HG02981 (cell line): ENCODE measurements around the gene HIF3A.
"Not testable (repeated sequence)": the region's sequence is repeated elsewhere in the genome, so short reads cannot be mapped to it uniquely, and the experiment has no call there.

Experiments
- ATAC-seq: cut with Tn5 transposase; IDR thresholded peaks from one replicate; pipeline ENCODE4 v1.9.1; 2021; ENCODE audit warnings: mild to moderate bottlenecking, moderate library complexity; ENCODE audit not compliant: unreplicated experiment

The HIF3A gene

DNA sequence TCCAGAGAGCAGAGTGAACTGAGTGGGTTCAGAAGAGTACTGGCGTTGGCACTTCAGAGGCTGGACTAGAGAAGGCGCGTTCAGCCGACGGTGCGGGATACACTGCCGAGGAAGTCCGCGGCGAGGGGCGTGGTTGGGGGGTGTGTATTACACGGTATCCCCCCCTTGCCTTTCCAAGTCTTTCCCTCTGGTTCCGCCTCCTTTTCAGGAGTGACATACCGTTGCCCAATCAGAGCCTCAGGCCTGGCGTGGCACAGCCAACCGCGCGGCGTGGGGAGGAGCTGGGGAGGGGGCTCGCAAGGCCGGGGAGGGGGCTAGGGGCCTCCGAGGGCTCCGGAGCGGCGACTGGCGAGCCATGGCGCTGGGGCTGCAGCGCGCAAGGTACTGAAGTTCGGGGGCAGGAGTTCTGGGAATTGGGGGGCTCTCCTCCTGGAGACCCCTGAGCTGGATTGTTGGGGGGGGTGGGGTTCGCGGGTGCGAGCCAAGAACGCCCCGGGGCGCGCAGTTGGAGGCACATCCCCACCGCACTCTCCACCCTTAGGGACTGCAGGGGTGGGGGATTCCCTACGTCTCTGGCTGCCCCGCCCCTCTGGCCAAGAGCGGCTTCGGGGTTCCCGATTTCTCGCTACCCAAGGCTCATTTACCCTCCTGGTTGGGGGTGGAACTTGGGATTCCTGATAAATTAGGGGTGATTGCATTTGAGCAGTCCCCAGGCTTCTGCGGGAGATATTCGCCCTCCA lies at the start of gene HIF3A:
HIF3A (plus strand) TSS at position 321 of the 740 bp plus-strand sequence; CDS start at position 356, 35 bp downstream.
- no peak for ATAC-seq

DNA sequence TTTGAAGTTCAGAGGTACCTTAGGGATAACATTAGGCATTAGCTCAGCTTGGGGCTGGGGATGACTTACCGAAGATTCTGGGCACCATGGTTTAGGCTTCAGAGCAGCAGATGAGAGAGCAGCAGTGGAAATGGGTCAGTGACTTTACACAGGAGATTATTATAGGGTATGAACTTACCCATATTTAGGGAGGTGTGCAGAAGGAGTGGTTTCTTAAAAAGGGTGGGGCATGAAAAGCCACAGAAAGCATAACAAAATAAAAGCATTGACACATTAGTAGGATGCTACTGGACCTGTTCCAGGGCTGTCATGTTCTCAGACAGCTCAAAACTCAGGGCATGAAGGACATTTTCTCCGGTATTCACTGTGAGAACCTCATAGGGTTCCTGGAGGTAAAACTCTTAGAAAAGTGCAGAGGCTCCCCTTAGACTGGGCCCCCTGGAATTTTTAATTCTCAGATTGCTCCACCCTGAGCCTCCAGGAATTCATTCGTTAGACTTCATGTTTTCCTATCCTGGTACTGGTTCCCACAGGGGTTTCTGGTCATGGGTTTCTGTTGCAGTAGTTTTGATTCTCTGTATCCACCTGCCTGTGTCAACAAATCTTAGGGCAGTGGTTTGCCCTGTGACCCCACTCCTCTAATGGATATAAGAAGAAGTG lies 46.6 kb upstream of the HIF3A start:
- ATAC-seq, result no peak

GRCh38 chr19:46251416-46251815 lies 45.4 kb upstream of the HIF3A start:
- ATAC-seq, result no peak

DNA sequence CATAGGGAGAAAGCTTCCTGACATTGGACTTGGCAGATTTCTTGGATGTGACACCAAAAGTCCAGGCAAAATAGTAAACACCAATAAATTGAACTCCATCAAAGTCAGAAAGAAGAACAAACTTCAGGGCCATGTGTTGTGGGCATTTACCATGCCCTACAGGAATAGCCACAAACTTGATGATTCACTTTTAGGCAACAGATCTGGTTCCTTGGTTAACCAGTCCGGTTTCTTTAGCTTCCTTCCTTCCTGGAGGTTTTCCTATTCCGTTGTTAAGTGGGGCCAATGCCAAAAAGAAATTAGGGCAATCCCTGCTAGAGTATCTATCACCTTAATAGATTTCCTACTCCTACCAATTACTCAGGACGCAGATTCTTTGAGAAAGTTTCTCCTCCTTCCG lies 42.1 kb upstream of the HIF3A start:
- no peak for ATAC-seq

GRCh38 chr19:46256855-46257254 lies 40.0 kb upstream of the HIF3A start:
- no peak for ATAC-seq

DNA sequence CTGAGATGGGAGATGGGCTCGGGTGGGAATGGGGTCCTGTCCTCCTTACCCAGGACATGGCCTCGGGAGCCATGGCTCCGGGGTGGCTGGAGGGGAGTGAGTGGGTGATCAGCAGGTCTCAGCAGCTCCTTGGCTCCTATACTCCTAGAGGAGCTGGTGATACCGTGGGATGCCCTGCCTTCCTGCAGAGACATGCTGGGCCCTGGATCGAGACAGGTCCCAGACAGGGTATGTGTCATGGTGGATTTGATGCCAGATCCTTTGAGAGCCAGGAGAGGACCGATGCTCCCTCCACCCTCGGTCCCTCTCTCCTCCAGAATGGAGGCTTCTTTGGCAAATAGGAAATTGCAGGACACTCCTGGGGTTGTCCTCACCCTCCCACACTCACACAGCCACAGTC lies 35.3 kb upstream of the HIF3A start:
- ATAC-seq, result not testable (repeated sequence)

DNA sequence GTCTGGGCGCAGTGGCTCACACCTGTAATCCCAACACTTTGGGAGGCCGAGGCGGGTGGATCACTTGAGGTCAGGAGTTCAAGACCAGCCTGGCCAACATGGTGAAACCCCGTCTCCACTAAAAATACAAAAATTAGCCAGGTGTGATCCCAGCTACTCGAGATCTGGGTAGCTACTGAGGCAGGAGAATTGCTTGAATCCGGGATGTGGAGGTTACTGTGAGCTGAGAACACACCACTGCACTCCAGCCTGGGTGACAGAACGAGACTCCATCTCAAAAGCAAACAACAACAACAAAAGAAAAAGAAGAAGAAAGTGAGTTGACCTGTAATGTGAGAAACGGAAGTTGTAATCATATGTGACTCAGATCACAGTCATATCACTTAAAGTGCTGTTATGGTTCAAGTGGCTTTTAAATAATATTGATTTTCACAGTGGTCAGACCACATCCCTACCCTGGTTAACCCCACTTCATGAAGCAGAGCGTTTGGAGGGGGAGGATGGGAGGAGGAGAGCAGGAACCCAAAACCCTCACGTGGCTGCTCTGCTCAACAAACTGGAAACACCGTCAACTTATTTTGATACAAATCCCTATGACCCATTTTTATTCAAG lies 34.1 kb upstream of the HIF3A start:
- peak; percentile 63 for ATAC-seq

DNA sequence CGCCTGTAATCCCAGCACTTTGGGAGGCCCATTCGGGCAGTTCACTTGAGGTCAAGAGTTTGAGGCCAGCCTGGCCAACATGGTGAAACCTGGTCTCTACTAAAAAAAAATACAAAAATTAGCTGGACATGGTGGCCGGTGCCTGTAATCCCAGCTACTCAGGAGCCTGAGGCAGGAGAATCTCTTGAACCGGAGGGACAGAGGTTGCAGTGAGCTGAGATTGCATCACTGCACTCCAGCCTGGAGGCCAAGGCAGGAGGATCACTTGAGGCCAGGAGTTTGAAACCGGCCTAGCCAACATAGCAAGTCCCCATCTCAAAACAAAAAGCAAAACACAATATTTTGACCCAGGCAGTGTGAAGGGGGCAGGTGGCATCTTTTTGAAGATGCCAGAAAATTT lies 32.0 kb upstream of the HIF3A start:
- ATAC-seq, result not testable (repeated sequence)

GRCh38 chr19:46265217-46265828 lies 31.5 kb upstream of the HIF3A start:
- no peak for ATAC-seq

DNA sequence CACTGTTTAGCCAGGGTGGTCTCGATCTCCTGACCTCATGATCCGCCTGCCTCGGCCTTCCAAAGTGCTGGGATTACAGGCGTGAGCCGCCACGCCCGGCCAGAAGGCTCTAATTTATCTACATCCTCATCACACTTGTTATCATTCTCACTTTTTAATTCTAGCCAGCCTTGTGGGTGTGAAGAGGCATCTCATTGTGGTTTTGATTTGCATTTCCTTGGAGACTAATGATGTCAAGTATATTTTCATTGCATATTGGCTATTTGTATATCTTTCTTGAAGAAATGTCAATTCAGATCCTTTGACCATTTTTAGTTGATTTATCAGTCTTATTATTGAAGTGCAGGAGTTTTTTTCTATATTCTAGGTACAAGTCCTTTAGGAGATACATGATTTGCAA lies 27.7 kb upstream of the HIF3A start:
- no peak for ATAC-seq

GRCh38 chr19:46270521-46271256 lies 26.2 kb upstream of the HIF3A start:
- no peak for ATAC-seq

DNA sequence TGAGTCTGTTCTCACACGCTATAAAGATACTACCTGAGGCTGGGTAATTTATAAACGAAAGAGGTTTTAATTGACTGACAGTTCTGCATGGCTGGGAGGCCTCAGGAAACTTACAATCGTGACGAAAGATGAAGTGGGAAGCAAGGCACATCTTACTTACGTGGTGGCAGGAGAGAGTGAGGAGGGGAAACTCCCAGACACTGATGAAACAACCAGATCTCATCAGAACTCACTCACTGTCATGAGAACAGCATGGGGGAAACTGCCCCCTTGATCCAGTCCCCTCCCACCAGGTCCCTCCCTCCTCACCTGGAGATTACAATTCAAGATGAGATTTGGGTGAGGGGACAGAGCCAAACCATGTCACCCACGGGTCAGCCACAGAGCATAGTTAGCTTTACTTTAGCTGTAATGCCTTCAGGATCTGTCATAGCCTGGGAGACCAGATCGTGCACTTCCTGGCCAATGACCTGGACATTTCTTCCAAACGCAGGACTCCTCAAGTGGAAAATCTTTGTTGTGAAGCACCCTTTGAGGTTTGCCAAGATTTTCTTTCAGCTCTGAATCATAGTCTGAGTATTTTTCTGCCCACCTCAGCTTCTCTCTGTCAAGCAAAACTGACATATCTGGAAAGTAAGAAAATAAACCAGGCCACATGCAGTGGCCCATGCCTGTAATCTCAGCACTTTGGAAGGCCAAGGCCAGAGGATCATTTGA lies 25.2 kb upstream of the HIF3A start:
- no peak for ATAC-seq

- not testable (repeated sequence) for ATAC-seq
These were observed 22.9 kb upstream of the HIF3A start for GRCh38 chr19:46273931-46274330.

GRCh38 chr19:46279177-46279576 lies 17.7 kb upstream of the HIF3A start:
- ATAC-seq, result no peak

DNA sequence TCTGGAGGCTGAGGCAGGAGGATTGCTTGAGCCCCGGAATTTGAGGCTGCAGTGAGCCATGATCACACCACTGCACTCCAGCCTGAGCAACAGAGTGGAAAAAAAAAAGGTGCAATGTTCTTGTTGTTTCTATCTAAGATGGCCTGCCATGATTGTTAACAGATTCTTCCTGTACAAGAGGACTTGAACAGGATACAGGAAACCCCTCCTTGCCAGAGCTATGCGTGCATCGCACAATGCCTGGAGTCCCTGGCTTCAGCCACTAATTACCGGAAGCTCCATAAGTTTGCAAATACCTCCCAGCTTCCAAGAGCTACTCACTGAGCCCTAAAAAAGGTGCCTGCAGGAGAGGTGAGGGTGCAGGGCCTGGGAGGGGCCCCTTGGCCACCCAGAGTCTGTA lies 13.1 kb upstream of the HIF3A start:
- ATAC-seq, result no peak

DNA sequence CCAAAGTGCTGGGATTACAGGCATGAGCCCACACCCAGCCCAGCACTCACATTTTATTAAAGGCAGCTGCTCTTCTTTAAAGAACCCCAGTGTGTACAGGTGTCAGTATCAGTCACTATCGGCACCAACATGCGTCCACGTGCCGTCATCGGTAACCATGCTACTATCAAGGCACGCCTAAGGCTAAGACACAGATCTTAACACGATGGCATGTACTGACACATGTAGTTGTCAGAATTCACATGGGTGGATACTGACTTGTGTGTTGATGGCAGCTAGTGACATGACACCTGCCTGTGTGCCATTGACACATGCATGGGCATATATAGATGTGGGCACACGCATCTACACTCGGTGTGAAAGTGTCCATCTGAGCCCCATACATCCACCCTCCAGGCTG lies 12.2 kb upstream of the HIF3A start:
- no peak for ATAC-seq

DNA sequence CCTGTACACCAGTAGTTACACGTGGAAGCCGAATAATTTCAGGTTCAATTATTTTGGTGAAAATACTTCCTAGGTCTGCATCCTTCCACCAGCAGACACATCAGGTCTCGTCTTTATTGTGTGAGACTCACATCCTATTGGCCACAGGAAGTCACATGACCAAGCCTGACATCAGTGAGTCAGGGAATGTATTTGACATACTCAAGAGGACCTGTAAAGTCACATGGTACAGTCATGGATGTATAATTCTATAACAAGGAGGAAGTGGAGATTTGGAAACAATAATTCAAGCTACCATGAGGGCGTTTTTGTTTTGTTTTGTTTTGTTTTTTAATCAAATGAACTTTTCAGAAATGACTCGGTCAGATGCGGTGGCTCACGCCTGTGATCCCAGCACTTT lies 9.3 kb upstream of the HIF3A start:
- no peak for ATAC-seq

DNA sequence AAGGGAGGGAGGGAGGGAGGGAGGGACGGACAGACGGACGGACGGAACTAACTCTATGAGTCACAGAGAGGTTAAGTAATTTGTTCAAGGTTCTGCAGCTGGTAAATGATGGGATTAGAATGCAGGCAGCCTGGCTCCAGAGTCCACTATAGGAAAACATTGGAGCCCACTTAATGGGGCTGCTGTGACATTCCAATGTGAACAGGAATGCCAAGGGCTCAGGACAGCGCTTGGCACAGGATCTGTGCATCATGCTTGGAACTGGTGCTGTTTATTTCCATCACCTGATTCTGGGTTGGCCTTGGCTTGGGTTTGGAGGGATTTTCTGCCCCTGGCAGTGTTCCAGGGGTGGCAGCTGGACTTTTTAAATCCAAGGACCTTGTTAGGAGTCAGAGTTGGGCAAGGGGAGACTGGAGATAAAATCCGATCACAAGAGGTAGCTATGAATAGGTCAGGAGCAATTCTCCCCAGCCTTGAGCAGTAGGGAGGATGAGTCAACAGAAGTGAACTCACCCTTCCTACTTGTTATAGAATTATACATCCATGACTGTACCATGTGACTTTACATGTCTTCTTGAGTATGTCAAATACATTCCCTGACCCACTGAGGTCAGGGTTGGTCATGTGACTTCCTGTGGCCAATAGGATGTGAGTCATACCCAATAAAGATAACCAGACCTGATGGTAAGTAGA lies 7.8 kb upstream of the HIF3A start:
- no peak for ATAC-seq

- no peak for ATAC-seq
These were observed 6.9 kb upstream of the HIF3A start for GRCh38 chr19:46289724-46290619.
